CD4-positive, alpha-beta T cell treated with Interleukin-10 for 1 hour (primary cell): Measurements from ENCODE around the gene MCHR1.
"Not testable (repeated sequence)": the region's sequence is repeated elsewhere in the genome, so short reads cannot be mapped to it uniquely, and the experiment has no call there.

Experiments used
- DNase-seq: peaks from one replicate; pipeline ENCODE4 v3.0.0-alpha.2; 2020

Gene MCHR1

GRCh38 chr22:40694411-40694810, 15.1 kb downstream of the MCHR1 start:
- DNase-seq = no peak

- no peak for DNase-seq
Observed at GRCh38 chr22:40701274-40701673, 22.0 kb downstream of the MCHR1 start.

GRCh38 chr22:40703174-40703573, 23.9 kb downstream of the MCHR1 start:
- no peak for DNase-seq

GRCh38 chr22:40703736-40704135, 24.5 kb downstream of the MCHR1 start:
- no peak for DNase-seq

- DNase-seq = no peak
Observed at GRCh38 chr22:40705918-40706682, 26.8 kb downstream of the MCHR1 start.

- no peak for DNase-seq
Observed at GRCh38 chr22:40707154-40707553, 27.9 kb downstream of the MCHR1 start.

- DNase-seq = no peak
Observed at GRCh38 chr22:40708177-40708576, 28.9 kb downstream of the MCHR1 start.

GRCh38 chr22:40709752-40710413, 30.6 kb downstream of the MCHR1 start:
- no peak for DNase-seq

GRCh38 chr22:40712311-40712710, 33.0 kb downstream of the MCHR1 start:
- no peak for DNase-seq

GRCh38 chr22:40714499-40715337, 35.4 kb downstream of the MCHR1 start:
- no peak for DNase-seq

GRCh38 chr22:40716116-40716515, 36.8 kb downstream of the MCHR1 start:
- DNase-seq = no peak

GRCh38 chr22:40717657-40718056, 38.4 kb downstream of the MCHR1 start:
- DNase-seq = not testable (repeated sequence)

- no peak for DNase-seq
Observed at GRCh38 chr22:40718250-40719204, 39.2 kb downstream of the MCHR1 start.

GRCh38 chr22:40719599-40719998, 40.3 kb downstream of the MCHR1 start:
- no peak for DNase-seq

- DNase-seq = not testable (repeated sequence)
Observed at GRCh38 chr22:40720156-40720537, 40.9 kb downstream of the MCHR1 start.

- no peak for DNase-seq
Observed at GRCh38 chr22:40720538-40721256, 41.4 kb downstream of the MCHR1 start.

GRCh38 chr22:40721266-40721665, 42.0 kb downstream of the MCHR1 start:
- no peak for DNase-seq

- no peak for DNase-seq
Observed at GRCh38 chr22:40723396-40723933, 44.2 kb downstream of the MCHR1 start.

- peak; percentile 53 for DNase-seq
Observed at GRCh38 chr22:40726514-40726913, 47.2 kb downstream of the MCHR1 start.

- DNase-seq = peak; percentile 17
Observed at GRCh38 chr22:40727070-40727963, 48.0 kb downstream of the MCHR1 start.
